Osteocyte (in vitro differentiated cells): ENCODE results near the gene SLC6A17. TPM values are rescaled to one million over a fixed set of nuclear protein-coding genes. Genes with fewer than 3 reads are reported as not detected.

Experiments
- DNase-seq: peaks from one replicate; pipeline ENCODE4 v3.0.0; 2021; ENCODE audit warnings: mixed read lengths; ENCODE audit not compliant: unreplicated experiment; ENCODE audit errors: extremely low spot score
- H3K27ac Mint-ChIP-seq: one replicate; pipeline ENCODE4 v1.8.0; 2021; ENCODE audit warnings: mild to moderate bottlenecking, mixed read lengths; ENCODE audit not compliant: unreplicated experiment
- H3K27me3 Mint-ChIP-seq: one replicate; pipeline ENCODE4 v1.8.0; 2021; ENCODE audit warnings: mixed read lengths; ENCODE audit not compliant: unreplicated experiment
- H3K36me3 Mint-ChIP-seq: one replicate; pipeline ENCODE4 v1.8.0; 2021; ENCODE audit warnings: mixed read lengths; ENCODE audit not compliant: unreplicated experiment
- H3K4me1 Mint-ChIP-seq: one replicate; pipeline ENCODE4 v1.8.0; 2021; ENCODE audit warnings: mixed read lengths; ENCODE audit not compliant: unreplicated experiment
- H3K4me3 Mint-ChIP-seq: one replicate; pipeline ENCODE4 v1.8.0; 2021; ENCODE audit warnings: mild to moderate bottlenecking, moderate library complexity, mixed read lengths; ENCODE audit not compliant: unreplicated experiment
- H3K9me3 Mint-ChIP-seq: one replicate; pipeline ENCODE4 v1.8.0; 2021; ENCODE audit warnings: mixed read lengths; ENCODE audit not compliant: unreplicated experiment
- CTCF ChIP-seq: fragments of 200-600 bp; sonication (generic); IDR thresholded peaks from 2 replicates; pipeline ENCODE4 v1.5.0; 2021; ENCODE audit warnings: antibody characterized with exemption, mild to moderate bottlenecking, moderate library complexity
- total RNA-seq: library from RNA; stranded (reverse); gene quantifications from 2 replicates; pipeline ENCODE4 v1.2.1, GENCODE V29; 2021

Gene SLC6A17
- total RNA-seq, 1 donor from 2014 or later: 1.6 TPM

GRCh38 chr1:110209715-110210603 lies 59.7 kb downstream of the SLC6A17 start, which contains the start of gene KCNC4:
Gene KCNC4, plus strand, starts transcription at chr1:110210314. Its CDS starts 1,186 bp downstream, at chr1:110211500.
- H3K9me3 Mint-ChIP-seq: no peaks in the 10 kb centered on the region
- H3K4me1 Mint-ChIP-seq: peaks cover 15% of the 10 kb centered on the region
- peaks cover 25% of the 10 kb centered on the region for H3K27me3 Mint-ChIP-seq
- no peak for TF ChIP-seq CTCF
- no peaks in the 10 kb centered on the region for H3K36me3 Mint-ChIP-seq
- DNase-seq: no peak
- H3K4me3 Mint-ChIP-seq: peak within 1 kb of the TSS; percentile 84
- peak within 1 kb of the TSS; percentile 10 for H3K27ac Mint-ChIP-seq

- Mint-ChIP-seq H3K4me3 (peak overlapping the region; percentile 70), H3K9me3 (no peaks in the 10 kb centered on the region), H3K27ac (no peak overlapping the region), H3K36me3 (no peaks in the 10 kb centered on the region), H3K4me1 (peaks cover 15% of the 10 kb centered on the region), H3K27me3 (peaks cover 25% of the 10 kb centered on the region)
- no peak for TF ChIP-seq CTCF
- DNase-seq: no peak
These were observed 60.6 kb downstream of the SLC6A17 start for GRCh38 chr1:110210604-110211495.

GRCh38 chr1:110211496-110212168 lies 61.3 kb downstream of the SLC6A17 start:
- TF ChIP-seq CTCF: no peak
- Mint-ChIP-seq H3K27me3 (peaks cover 25% of the 10 kb centered on the region), H3K4me3 (peak overlapping the region; percentile 70), H3K27ac (no peak overlapping the region), H3K36me3 (no peaks in the 10 kb centered on the region), H3K9me3 (no peaks in the 10 kb centered on the region), H3K4me1 (peaks cover 15% of the 10 kb centered on the region)
- no peak for DNase-seq

GRCh38 chr1:110212169-110213142 lies 62.2 kb downstream of the SLC6A17 start:
- DNase-seq: no peak
- Mint-ChIP-seq H3K27ac (no peak overlapping the region), H3K4me1 (peaks cover 15% of the 10 kb centered on the region), H3K27me3 (peaks cover 25% of the 10 kb centered on the region), H3K9me3 (no peaks in the 10 kb centered on the region), H3K36me3 (no peaks in the 10 kb centered on the region), H3K4me3 (peak overlapping the region; percentile 56)
- no peak for TF ChIP-seq CTCF
